WTC11 (cell line): ENCODE results near the gene VKORC1. TPM values are rescaled to one million over a fixed set of nuclear protein-coding genes. Genes with fewer than 3 reads are reported as not detected.
A peak's percentile ranks its signal among the peaks of the same experiment; 100 is the strongest.

Experiments
- ATAC-seq: fragments of 200-7000 bp; cut with Tn5 transposase; 2 replicates; pipeline ENCODE4 v1.10.0; 2021; ENCODE audit warnings: mild to moderate bottlenecking, moderate library complexity
- CTCF ChIA-PET: fragments of 300-600 bp; sonication (Branson Sonifier 250); formaldehyde crosslinking; loops from one replicate; lab custom pipeline; 2021; ENCODE audit warnings: antibody characterized with exemption; lab: Charles Lee
- POLR2A ChIA-PET: fragments of 350-600 bp; sonication (Branson Sonifier 250); formaldehyde crosslinking; loops from one replicate; lab custom pipeline; 2021; ENCODE audit warnings: antibody characterized with exemption; lab: Charles Lee
- DNase-seq: peaks from one replicate; pipeline ENCODE4 v3.0.0; 2021; ENCODE audit warnings: low spot score
- H3K27ac Mint-ChIP-seq: 2 replicates; pipeline ENCODE4 v1.8.0; 2021; ENCODE audit warnings: mixed read lengths
- H3K27me3 Mint-ChIP-seq: 2 replicates; pipeline ENCODE4 v1.8.0; 2021; ENCODE audit warnings: low read depth, mild to moderate bottlenecking, moderate library complexity, mixed read lengths
- H3K36me3 Mint-ChIP-seq: 2 replicates; pipeline ENCODE4 v1.8.0; 2021; ENCODE audit warnings: mixed read lengths
- H3K4me1 Mint-ChIP-seq: 2 replicates; pipeline ENCODE4 v1.8.0; 2022; ENCODE audit warnings: mixed read lengths
- H3K4me3 Mint-ChIP-seq: 2 replicates; pipeline ENCODE4 v1.8.0; 2021; ENCODE audit warnings: mild to moderate bottlenecking, moderate library complexity, mixed read lengths
- H3K9me3 Mint-ChIP-seq: 2 replicates; pipeline ENCODE4 v1.8.0; 2021; ENCODE audit warnings: mixed read lengths
- AFF4 ChIP-seq: sonication (generic); formaldehyde crosslinking; IDR thresholded peaks from 2 replicates; pipeline ENCODE4 v1.8.1; 2023; ENCODE audit warnings: mild to moderate bottlenecking, missing genetic modification reagents, borderline replicate concordance
- ATF2 ChIP-seq: sonication (generic); formaldehyde crosslinking; IDR thresholded peaks from 2 replicates; pipeline ENCODE4 v1.8.1; 2022; ENCODE audit warnings: low read depth, missing genetic modification reagents, borderline replicate concordance
- CBFB ChIP-seq: sonication (generic); formaldehyde crosslinking; IDR thresholded peaks from 2 replicates; pipeline ENCODE4 v1.8.1; 2022; ENCODE audit warnings: mild to moderate bottlenecking, low read depth, missing genetic modification reagents
- CDX4 ChIP-seq: fragments of 250-450 bp; sonication (Bioruptor Pico); IDR thresholded peaks from 2 replicates; pipeline ENCODE4 v1.9.0; 2021; ENCODE audit warnings: moderate library complexity, mild to moderate bottlenecking, inconsistent platforms, borderline replicate concordance
- E2F1 ChIP-seq: sonication (generic); formaldehyde crosslinking; IDR thresholded peaks from 2 replicates; pipeline ENCODE4 v1.8.0; 2022; ENCODE audit warnings: mild to moderate bottlenecking, missing genetic modification reagents
- ETV6 ChIP-seq: sonication (generic); formaldehyde crosslinking; IDR thresholded peaks from 2 replicates; pipeline ENCODE4 v1.8.1; 2022; ENCODE audit warnings: mild to moderate bottlenecking, missing genetic modification reagents
- FOXP1 ChIP-seq: sonication (generic); formaldehyde crosslinking; IDR thresholded peaks from 2 replicates; pipeline ENCODE4 v1.8.0; 2022; ENCODE audit warnings: missing genetic modification reagents, mild to moderate bottlenecking, moderate library complexity, borderline replicate concordance
- HMGA2 ChIP-seq: fragments of 250-450 bp; sonication (Bioruptor Pico); IDR thresholded peaks from 2 replicates; pipeline ENCODE4 v1.4.0; 2021; ENCODE audit warnings: mild to moderate bottlenecking, moderate library complexity
- KAT7 ChIP-seq: sonication (generic); formaldehyde crosslinking; IDR thresholded peaks from 2 replicates; pipeline ENCODE4 v1.8.1; 2023; ENCODE audit warnings: missing genetic modification reagents, mild to moderate bottlenecking, borderline replicate concordance
- MLX ChIP-seq: sonication (generic); formaldehyde crosslinking; IDR thresholded peaks from 2 replicates; pipeline ENCODE4 v1.8.1; 2023; ENCODE audit warnings: mild to moderate bottlenecking, missing genetic modification reagents, moderate library complexity
- MYBL2 ChIP-seq: sonication (generic); formaldehyde crosslinking; IDR thresholded peaks from 2 replicates; pipeline ENCODE4 v1.8.1; 2023; ENCODE audit warnings: mild to moderate bottlenecking, moderate library complexity, missing genetic modification reagents
- RORB ChIP-seq: fragments of 250-450 bp; sonication (Bioruptor Pico); IDR thresholded peaks from 2 replicates; pipeline ENCODE4 v1.9.0; 2021; ENCODE audit warnings: mild to moderate bottlenecking
- SMAD4 ChIP-seq: sonication (generic); formaldehyde crosslinking; IDR thresholded peaks from 2 replicates; pipeline ENCODE4 v1.8.0; 2022; ENCODE audit warnings: mild to moderate bottlenecking, missing genetic modification reagents
- ZBTB43 ChIP-seq: sonication (generic); formaldehyde crosslinking; IDR thresholded peaks from 2 replicates; pipeline ENCODE4 v1.8.1; 2023; ENCODE audit warnings: mild to moderate bottlenecking, missing genetic modification reagents
- ZNF219 ChIP-seq: sonication (generic); formaldehyde crosslinking; IDR thresholded peaks from 2 replicates; pipeline ENCODE4 v1.8.0; 2023; ENCODE audit warnings: missing genetic modification reagents, mild to moderate bottlenecking, borderline replicate concordance
- ZNF423 ChIP-seq: fragments of 250-450 bp; sonication (Bioruptor Pico); IDR thresholded peaks from 2 replicates; pipeline ENCODE4 v2.1.2; 2022; ENCODE audit warnings: mild to moderate bottlenecking, moderate library complexity
- ZNF425 ChIP-seq: fragments of 250-450 bp; sonication (Bioruptor Pico); conservative IDR thresholded peaks from 2 replicates; pipeline ENCODE4 v1.9.0; 2021; ENCODE audit warnings: mild to moderate bottlenecking
- ZSCAN18 ChIP-seq: fragments of 250-450 bp; sonication (Bioruptor Pico); IDR thresholded peaks from 2 replicates; pipeline ENCODE4 v2.1.2; 2022; ENCODE audit warnings: mild to moderate bottlenecking, moderate library complexity
- total RNA-seq: library from RNA; stranded (reverse); gene quantifications from 3 replicates; pipeline ENCODE4 v1.2.3, GENCODE V29; 2021

VKORC1 gene
- total RNA-seq, 1 experiment from 2014 or later: 85.7 TPM

- no peaks in the 10 kb centered on the region for H3K9me3 Mint-ChIP-seq
- peak overlapping the region; percentile 74; the same call in 1 of the 2 replicates for H3K27ac Mint-ChIP-seq
- TF ChIP-seq ATF2 (CRISPR knock-in tag): no peak
- no peak for TF ChIP-seq AFF4 (CRISPR knock-in tag)
- TF ChIP-seq ZBTB43 (CRISPR knock-in tag): no peak
- TF ChIP-seq ZNF219 (CRISPR knock-in tag): no peak
- no peak for TF ChIP-seq ZSCAN18
- no peak for TF ChIP-seq KAT7
- no peak for TF ChIP-seq SMAD4 (CRISPR knock-in tag)
- TF ChIP-seq CBFB (CRISPR knock-in tag): no peak
- TF ChIP-seq E2F1 (CRISPR knock-in tag): no peak
- no peak for TF ChIP-seq ETV6 (CRISPR knock-in tag)
- TF ChIP-seq CDX4 (CRISPR knock-in tag): no peak
- no peak for TF ChIP-seq MLX (CRISPR knock-in tag)
- no peak for TF ChIP-seq ZNF423
- no peak for TF ChIP-seq FOXP1 (CRISPR knock-in tag)
- no peak for TF ChIP-seq MYBL2
- TF ChIP-seq ZNF425: no peak
- no peak for TF ChIP-seq RORB (CRISPR knock-in tag)
- TF ChIP-seq HMGA2 (CRISPR knock-in tag): no peak
- no peak overlapping the region for H3K4me3 Mint-ChIP-seq
- no peaks in the 10 kb centered on the region for H3K27me3 Mint-ChIP-seq
- H3K4me1 Mint-ChIP-seq: no peaks in the 10 kb centered on the region
- ChIA-PET CTCF (interaction anchor here (1.0 to 1.3 kb wide), 5 partner anchors 10 to 133 kb away, joined by 3 to 8 read pairs (median 3); partner anchors contain the start of gene HSD3B7), POLR2A (no interaction called here)
- no peak for ATAC-seq
- H3K36me3 Mint-ChIP-seq: peaks cover 12% of the 10 kb centered on the region
- DNase-seq: no peak
Measured at GRCh38 chr16:31085873-31086628, 8.5 kb downstream of the VKORC1 start.
